ENCODE data around the gene ATP5F1E. TPM values are rescaled to one million over a fixed set of nuclear protein-coding genes. Genes with fewer than 3 reads are reported as not detected.

ATP5F1E gene
- total RNA-seq (2014; rRNA removed; shearing (Covaris generic)), result 45.1 and 47.4 TPM in 2 replicates

DNA sequence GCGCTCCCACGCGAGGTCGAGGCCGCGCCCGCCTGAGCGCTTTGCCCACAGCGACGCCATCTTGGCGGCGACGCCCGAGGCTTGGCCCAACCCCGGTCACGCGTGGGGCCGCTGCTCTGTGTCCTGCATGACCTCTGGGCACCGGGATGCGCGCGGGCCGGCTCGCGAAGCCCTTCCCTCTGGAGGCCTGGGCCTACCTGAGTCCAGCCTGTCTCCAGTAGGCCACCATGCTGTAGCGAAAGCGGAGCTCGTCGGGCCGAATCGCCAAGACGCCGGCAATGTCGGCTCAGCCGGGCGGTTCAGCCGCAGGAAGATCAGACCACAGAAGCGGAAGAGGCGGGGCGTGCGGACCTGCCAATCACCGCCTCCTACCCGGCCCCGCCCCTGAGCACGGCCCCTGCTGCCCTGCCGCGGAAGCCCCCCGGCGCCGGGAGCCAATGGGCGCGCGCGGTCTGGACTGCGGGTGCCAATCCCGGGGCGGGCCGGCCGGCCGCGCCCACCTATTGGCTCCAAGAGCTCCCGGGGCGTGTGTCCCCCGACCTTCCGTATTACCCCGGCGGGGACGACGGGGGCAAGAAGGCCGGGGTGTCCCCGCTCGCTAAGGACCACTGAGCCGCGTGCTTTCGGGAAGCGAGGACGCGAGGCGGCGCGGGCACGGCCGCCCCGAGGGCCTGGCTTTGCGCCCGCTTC, at the start of gene ATP5F1E:
TSS of gene ATP5F1E (minus strand) at position 313 of the 690 bp plus-strand sequence. CDS start at position 229, 84 bp downstream.
- DNase-seq (ENCODE audit: low spot score), result peak; percentile 99

DNA sequence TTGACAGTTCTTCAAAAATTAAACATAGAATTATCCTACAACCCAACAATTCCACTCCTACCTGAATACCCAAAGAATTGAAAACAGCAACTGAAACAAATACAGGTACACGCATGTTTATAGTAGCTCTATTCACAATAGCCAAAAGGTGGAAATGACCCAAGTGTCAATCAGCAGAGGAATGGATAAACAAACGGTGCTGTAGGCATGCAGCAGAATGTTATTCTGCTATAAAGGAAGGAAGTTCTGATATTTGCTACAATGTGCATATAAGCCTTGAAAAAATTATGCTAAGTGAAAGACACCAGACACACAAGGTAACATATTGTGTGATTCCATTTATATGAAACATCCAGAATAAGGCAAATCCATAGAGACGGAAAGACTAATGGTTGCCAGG, 48.9 kb upstream of the ATP5F1E start:
- DNase-seq (ENCODE audit: low spot score), result no peak

DNA sequence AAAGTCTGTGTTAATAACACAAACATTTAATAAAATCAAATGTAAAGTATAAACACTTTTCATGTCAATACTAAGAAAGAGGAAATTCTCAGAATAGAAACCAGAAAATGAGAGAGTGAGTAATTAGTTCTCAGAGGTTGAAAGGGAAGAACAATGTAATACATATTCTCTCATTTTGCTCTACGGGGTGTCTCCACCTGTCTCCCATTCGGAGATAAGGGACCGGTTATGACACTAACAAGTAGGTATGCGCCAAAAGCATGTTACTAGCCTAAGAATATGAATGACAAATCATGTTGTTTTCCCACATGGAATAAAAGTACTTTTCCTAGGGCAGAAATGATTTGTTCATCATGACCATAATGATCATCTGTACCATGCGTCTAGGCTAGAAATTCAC, 46.1 kb upstream of the ATP5F1E start:
- DNase-seq (ENCODE audit: low spot score), result no peak

- DNase-seq (ENCODE audit: low spot score), result no peak
Measured at GRCh38 chr20:59077705-59078104, 45.6 kb upstream of the ATP5F1E start.

DNA sequence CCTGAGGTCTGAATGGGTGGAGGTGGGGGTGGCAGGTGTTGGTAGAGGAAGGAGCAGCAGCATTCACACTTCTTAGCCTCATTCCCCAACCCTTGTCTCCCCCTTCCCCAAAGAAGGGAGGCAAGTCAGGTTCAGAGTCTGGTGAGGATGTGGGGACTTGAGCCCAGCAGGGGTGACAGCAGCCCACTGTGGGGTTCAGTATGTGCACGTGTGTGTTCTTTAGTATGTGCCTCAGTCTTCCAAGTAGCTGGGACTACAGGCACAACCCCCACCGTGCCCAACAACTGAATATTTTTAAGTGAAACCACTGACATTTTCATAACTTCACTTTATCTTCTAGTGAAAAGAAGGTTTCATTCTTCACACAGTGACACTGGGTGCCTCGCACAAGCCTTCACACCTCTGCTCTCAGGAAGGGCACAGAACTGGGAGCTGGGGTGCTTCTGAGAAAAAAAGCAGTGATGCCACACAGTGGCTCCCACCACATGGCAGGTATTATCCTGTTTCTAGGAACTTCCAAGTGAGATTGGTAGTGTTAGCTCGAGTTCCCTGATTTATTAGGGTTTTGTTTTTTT, 43.9 kb upstream of the ATP5F1E start:
- no peak for DNase-seq (ENCODE audit: low spot score)

DNA sequence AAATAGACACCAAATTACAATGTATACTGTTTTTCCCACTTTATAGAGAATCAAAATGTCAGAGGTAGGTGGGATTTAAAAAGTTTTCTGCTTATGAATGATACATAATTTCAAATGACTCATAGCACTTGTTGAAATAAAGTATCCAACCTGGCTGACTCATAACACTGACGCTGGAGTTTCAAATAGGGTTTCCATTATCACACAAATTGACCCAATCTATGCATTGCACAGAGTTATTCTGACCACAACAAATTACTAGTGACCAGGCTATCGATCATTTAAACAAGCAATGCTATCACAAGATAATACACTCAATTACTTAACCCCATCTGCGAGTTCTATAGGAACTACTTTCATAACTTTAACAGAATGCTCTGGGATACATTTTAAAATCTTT, 42.3 kb upstream of the ATP5F1E start:
- no peak for DNase-seq (ENCODE audit: low spot score)

DNA sequence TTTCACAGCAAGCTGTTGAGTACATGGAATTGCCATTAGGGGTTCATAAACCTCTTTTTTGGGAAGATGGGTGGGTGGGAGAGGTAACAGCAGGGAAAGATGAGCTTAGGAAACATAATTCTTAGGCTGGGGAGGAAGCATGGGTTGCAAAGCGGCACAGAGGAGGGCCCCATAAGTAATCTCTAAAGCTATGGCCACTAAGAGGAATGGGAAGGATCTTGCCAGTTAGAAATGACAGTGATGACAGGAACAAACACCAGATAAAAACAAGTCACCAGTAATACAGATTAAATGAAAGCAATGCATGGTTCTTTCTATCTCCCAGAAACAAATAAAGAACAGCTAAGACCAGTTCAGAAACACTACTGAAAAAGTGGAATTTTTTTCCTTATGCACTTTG, 41.4 kb upstream of the ATP5F1E start:
- no peak for DNase-seq (ENCODE audit: low spot score)

GRCh38 chr20:59071216-59071615, 39.1 kb upstream of the ATP5F1E start:
- DNase-seq (ENCODE audit: low spot score), result no peak

- DNase-seq (ENCODE audit: low spot score), result no peak
Measured at GRCh38 chr20:59069026-59069425, 36.9 kb upstream of the ATP5F1E start.

DNA sequence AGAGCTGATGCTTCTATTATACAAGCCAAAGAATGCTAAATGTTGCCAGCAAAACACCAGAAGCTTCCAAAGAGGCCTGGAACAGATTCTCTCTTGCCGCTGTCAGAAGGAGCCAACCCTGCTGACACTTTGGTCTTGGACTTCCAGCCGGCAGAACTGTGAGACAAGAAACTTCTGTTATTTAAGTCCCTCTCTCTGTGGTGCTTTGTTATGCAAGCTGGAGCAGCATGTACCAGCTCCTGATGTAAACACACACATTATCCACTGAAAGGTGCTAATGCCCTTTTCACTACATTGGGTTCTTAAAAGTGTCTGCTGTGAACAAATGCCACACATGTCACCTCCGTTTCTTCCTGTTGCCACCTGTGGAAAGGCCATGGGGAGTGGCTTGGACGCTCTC, 36.4 kb upstream of the ATP5F1E start:
- no peak for DNase-seq (ENCODE audit: low spot score)

DNA sequence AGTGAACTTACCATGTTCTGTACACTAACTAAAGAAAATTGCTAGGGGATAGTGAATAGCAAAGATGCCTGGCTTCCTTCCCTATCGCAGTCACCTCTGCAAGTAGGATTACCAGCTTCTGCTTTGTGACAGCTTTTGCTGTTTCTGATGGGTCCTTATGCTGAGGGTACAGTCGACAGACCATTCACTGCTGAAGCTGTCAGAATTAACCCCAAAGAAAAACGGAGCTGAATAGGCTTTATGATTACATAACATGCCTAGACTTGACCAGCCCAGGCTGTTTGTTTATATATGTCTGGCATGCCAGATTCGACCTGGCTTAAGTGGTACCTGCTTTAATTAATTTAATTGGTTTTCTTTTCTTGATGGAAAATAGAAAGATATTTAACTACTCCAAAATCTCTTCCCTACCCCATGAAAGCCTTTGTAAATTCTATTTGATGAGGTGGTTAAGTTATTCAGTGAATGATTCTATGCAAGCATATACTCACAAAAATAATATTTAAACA, 32.1 kb upstream of the ATP5F1E start:
- DNase-seq (ENCODE audit: low spot score), result no peak

DNA sequence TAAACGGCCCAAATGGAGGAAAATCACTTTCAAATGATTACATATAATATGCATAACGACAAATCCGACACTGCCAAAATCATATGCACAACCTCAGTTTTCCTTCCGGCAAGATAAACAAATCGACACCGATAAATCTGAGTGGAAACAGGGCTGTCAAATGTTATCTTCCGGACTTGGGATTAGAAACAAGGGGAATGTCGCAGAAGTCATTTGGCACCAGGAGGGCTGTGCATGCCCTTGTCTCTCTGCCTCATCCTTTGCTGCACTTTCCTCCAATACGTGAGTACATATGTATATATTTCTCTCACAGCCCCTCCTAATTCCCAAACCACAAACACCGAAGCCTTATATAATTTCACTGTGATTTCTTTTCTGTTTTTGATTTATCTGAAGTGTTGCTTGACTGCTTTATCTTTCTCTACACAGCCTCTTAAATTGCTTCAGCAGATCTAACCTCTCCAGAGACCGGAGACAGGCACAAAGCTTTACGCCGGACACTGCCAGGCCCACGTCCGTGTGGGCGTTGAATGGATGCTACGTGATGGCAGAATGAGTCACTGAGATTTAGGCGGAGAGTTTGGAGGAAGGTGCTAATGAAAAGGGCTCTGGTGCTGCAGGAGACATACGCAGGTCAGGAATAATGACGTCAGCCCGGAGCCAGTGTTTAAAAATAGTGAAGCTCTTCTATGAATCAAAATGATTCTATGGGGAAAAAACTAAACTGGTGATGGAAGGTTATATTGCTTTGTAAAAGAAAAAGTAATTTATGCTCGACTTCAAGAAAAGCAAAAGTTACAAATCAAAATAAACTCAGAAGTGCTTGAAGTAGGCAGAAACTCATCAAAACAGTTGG, 31.5 kb upstream of the ATP5F1E start:
- DNase-seq (ENCODE audit: low spot score), result peak; percentile 34

DNA sequence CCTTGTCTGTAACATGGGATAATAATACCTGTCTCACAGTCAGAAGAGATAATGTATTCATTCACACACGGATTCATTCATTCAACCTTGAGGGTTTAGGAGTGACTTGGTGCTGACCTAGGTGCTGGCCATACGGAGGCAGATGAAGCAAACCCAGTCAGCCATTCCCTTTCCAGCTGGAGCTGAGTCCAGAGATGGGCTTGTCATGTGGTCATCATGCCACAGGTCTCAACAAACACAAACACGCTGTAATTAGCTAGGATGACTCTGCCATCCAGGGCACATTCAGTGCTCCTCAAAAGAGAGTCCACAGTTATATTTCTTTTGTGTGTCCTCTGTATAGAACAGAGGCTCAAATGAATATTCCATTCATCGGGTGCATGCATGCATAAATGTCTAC, 29.9 kb upstream of the ATP5F1E start:
- no peak for DNase-seq (ENCODE audit: low spot score)

DNA sequence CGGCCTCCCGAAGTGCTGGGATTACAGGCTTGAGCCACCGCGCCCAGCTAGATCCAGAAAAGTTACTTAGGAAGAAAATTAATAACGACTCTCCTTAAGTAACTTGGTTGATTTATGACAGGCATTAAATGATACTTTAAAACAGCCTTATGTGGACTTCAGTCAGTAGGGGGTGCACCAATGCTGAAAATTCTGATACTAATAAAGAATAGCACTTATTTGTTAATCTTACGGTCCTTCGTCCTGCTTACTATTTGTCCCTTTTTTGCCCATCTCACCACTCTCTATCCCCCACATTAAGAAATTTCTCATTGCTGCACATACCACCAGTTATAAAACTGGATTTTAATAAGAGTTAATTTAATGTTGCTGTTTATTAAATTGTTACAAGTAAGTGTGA, 23.2 kb upstream of the ATP5F1E start:
- DNase-seq (ENCODE audit: low spot score), result peak; percentile 68

- DNase-seq (ENCODE audit: low spot score), result no peak
Measured at GRCh38 chr20:59051666-59052185, 19.6 kb upstream of the ATP5F1E start.

DNA sequence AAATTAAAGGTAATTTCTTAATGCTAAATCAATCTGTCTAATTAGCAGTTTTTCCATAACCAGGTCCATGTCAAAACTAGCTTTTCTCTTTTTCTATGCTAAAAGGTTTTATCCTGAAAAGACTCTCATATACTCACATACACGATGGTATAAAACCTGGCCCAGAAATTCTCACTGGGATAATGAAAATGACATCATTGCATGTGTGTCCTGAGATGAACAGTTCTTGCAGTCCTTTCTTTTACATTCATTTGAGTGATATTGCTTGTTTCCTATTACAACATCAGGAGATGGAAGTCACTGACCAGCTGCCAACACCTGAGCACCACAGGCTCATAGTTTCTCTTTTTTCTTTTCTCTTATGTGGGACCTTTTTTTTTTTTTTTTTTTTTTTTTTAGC, 18.3 kb upstream of the ATP5F1E start:
- no peak for DNase-seq (ENCODE audit: low spot score)

DNA sequence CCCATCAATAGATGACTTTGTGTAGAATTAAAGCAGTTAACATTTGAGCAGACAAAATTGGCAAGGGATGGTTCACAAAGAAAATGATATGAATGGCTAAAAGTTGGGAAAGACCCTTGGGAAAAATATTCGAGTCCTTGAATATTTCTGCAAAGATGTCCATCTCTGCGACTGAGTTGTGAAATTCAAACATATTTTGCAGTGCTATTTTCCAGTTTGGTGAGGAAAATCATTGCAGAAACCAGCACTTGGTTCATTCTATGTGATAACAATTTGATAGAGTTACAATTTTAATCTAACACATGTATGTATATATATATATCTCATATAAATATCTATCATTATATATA, 16.5 kb upstream of the ATP5F1E start:
- DNase-seq (ENCODE audit: low spot score), result no peak

DNA sequence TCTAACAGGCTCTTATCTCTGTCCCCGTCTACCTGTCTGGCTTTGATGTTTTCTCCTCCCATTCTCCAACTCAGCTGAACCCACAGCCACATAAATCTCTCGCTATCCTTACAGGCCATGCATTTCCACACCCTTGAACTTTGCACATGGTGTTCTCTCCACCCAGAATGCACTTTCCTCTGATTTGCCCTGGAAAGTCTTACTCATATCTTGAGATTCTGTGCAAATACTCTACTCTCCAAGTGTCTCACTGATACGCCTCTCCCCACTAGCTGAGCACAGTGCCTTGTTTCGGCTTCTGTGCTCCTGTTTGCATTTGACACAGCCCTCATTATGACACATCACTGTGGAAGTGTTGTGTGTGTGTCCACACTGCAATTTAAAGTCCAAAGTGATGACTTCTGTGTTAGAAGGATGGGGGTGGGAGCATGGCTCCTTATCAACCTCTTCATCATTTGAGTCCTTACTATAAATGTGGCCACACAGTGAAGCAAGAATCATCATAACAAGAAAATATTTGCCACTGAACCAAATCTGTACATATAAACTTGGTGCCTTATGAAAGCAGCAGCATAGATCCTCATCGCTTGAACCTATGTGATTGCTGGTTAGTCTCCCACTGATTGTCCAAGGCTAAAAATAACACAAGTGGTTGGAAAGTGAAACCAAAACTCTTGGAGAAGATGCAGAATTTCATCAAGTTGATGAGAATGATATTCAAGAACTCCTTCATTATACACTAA, 16.0 kb upstream of the ATP5F1E start:
- DNase-seq (ENCODE audit: low spot score), result peak; percentile 87

GRCh38 chr20:59046862-59047261, 14.7 kb upstream of the ATP5F1E start:
- no peak for DNase-seq (ENCODE audit: low spot score)

- DNase-seq (ENCODE audit: low spot score), result no peak
Measured at GRCh38 chr20:59044796-59045195, 12.7 kb upstream of the ATP5F1E start.

- no peak for DNase-seq (ENCODE audit: low spot score)
Measured at GRCh38 chr20:59044295-59044694, 12.2 kb upstream of the ATP5F1E start.

DNA sequence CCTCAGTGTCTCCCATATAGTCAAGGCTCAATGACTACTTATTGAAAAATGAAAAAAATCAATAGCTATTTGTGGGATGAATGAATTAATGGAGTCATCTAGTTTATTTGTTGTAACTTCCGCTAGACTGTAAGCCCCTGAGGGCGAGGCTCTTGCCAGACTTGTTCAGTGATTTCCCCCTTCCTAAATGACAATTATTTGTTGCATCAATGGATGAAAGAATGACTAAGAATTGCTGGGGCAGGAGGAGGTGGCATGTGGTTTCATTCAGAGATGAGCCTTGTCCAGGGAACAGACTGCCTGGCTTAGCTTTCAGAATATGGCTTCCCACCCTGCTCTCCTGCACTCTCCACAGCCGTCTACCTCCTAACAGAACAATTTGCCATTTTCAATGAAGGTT, 11.6 kb upstream of the ATP5F1E start:
- DNase-seq (ENCODE audit: low spot score), result no peak
